ENCODE measurements around the gene ANAPC15. TPM values are rescaled to one million over a fixed set of nuclear protein-coding genes. Genes with fewer than 3 reads are reported as not detected.

The ANAPC15 gene
- total and polyA plus RNA-seq, 2 donors = 56.3 to 89.9 TPM

DNA sequence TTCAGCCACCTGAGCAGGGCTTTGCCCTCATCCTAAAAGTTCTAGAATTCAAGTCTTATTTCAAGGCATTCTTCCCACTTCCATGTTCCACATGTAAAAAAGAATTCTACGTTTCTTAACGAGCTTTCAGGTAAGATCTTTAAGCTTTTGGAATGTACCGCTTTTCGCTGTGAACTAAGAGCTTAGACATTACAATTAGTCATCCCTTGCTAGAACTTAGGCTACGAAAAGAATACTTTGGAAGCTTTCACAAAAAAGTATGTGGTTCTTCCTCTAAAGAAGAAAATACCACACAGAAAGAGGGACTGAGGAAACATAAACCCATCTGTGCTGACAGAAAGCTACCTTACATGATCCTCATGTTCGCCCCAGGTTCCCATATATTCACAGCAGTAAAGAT lies 34.0 kb downstream of the ANAPC15 start:
- peaks cover 0 to 9% of the 10 kb centered on the region in 2 donors for H3K36me3 ChIP-seq (ENCODE audit: control insufficient read depth in 2 of 2, insufficient read depth in 2 of 2, low read length in 1 of 2)
- peaks cover 10 to 27% of the 10 kb centered on the region in 2 donors for H3K4me1 ChIP-seq (ENCODE audit: control insufficient read depth in 2 of 2, insufficient read depth in 2 of 2, low read length in 2 of 2)
- H3K9me3 ChIP-seq (ENCODE audit: control insufficient read depth in 2 of 2, insufficient read depth in 1 of 2, low read length in 1 of 2) = no peaks in the 10 kb centered on the region
- no peak for DNase-seq (ENCODE audit: low read depth in 6 of 9, low spot score in 9 of 9)
- no peak overlapping the region for H3K27ac ChIP-seq (ENCODE audit: low read depth in 1 of 2, low read length in 1 of 2)
- 94% methylated on average over 6 of the region's 6 CpGs for WGBS
- H3K27me3 ChIP-seq (ENCODE audit: control insufficient read depth in 2 of 2, insufficient read depth in 1 of 2, low read length in 1 of 2) = no peaks in the 10 kb centered on the region
- no peak overlapping the region for H3K4me3 ChIP-seq (ENCODE audit: low read length in 2 of 2)

DNA sequence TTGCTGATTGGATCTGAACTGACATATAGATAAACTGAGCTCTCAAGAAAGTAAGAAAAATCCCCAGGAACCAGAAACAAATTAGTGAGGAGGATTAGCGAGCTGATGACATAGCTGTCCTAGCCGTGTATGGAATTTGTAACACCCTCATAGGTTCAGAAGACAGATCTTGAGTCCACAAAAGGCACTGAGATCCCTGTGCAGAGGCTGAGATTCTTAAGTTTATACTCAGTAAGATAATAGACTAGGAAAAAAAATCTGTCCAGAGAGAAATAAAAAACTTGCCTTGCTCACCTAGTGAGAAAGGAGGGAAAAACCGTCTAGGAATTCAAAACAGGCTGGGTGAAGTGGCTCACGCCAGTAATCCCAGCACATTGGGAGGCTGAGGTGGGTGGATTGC lies 36.7 kb downstream of the ANAPC15 start:
- Histone ChIP-seq H3K4me1 (ENCODE audit: control insufficient read depth in 2 of 2, insufficient read depth in 2 of 2, low read length in 2 of 2) (peaks cover 10 to 26% of the 10 kb centered on the region in 2 donors), H3K9me3 (ENCODE audit: control insufficient read depth in 2 of 2, insufficient read depth in 1 of 2, low read length in 1 of 2) (no peaks in the 10 kb centered on the region), H3K27ac (ENCODE audit: low read depth in 1 of 2, low read length in 1 of 2) (no peak overlapping the region), H3K4me3 (ENCODE audit: low read length in 2 of 2) (no peak overlapping the region), H3K27me3 (ENCODE audit: control insufficient read depth in 2 of 2, insufficient read depth in 1 of 2, low read length in 1 of 2) (no peaks in the 10 kb centered on the region), H3K36me3 (ENCODE audit: control insufficient read depth in 2 of 2, insufficient read depth in 2 of 2, low read length in 1 of 2) (peaks cover 0 to 13% of the 10 kb centered on the region in 2 donors)
- no peak for DNase-seq (ENCODE audit: low read depth in 6 of 9, low spot score in 9 of 9)
- 85% methylated on average over 4 of the region's 4 CpGs for WGBS

DNA sequence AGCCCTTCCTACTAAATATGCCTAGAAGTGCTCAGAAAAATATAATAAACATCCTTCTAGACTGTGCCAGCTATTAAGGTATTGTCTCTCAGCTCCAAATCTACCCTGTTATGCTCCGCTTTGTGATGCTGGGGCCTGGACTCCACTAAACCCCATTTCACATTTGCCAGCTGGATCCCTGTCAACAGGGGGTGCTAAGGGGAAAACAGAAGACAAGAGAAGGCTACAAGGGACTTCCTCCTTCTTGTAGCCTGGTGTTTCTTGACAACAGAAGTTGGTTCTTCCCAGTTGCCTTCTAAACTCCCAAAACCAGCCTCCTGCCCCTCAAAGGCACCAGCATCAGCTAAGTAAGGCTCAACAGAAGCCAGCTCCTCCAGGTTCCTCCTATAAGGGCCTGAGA lies 37.4 kb downstream of the ANAPC15 start:
- Histone ChIP-seq H3K36me3 (ENCODE audit: control insufficient read depth in 2 of 2, insufficient read depth in 2 of 2, low read length in 1 of 2) (peaks cover 0 to 13% of the 10 kb centered on the region in 2 donors), H3K4me3 (ENCODE audit: low read length in 2 of 2) (no peak overlapping the region), H3K4me1 (ENCODE audit: control insufficient read depth in 2 of 2, insufficient read depth in 2 of 2, low read length in 2 of 2) (peaks cover 10 to 32% of the 10 kb centered on the region in 2 donors), H3K27me3 (ENCODE audit: control insufficient read depth in 2 of 2, insufficient read depth in 1 of 2, low read length in 1 of 2) (no peaks in the 10 kb centered on the region), H3K9me3 (ENCODE audit: control insufficient read depth in 2 of 2, insufficient read depth in 1 of 2, low read length in 1 of 2) (no peaks in the 10 kb centered on the region), H3K27ac (ENCODE audit: low read depth in 1 of 2, low read length in 1 of 2) (peak overlapping the region; percentile 47 to 62)
- DNase-seq (ENCODE audit: low read depth in 6 of 9, low spot score in 9 of 9) = peak in 3 of 9 donors; percentile 11 to 49 (median 29)
- WGBS = 95% methylated on average over 1 of the region's 1 CpG

DNA sequence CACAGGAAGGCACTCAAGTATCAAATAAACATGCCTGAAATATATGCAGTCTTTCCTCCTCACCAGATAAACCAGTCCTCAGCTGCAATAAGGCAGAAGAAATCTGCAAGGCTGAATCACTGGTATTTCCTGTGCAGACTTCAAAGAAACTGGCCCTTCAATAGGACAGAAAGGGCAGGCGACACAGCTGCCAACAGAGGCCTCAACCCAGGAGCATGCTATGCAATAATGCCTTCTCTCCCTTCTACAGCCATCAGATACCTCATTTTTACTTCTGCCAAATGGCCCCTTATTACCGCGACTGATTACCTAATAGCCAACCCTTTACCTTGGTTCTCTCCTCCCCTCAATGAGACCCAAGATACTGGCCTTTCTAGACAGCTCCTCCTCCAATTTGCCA lies 40.1 kb downstream of the ANAPC15 start:
- H3K4me1 ChIP-seq (ENCODE audit: control insufficient read depth in 2 of 2, insufficient read depth in 2 of 2, low read length in 2 of 2) = peaks cover 2 to 23% of the 10 kb centered on the region in 2 donors
- no peaks in the 10 kb centered on the region for H3K27me3 ChIP-seq (ENCODE audit: control insufficient read depth in 2 of 2, insufficient read depth in 1 of 2, low read length in 1 of 2)
- no peaks in the 10 kb centered on the region for H3K9me3 ChIP-seq (ENCODE audit: control insufficient read depth in 2 of 2, insufficient read depth in 1 of 2, low read length in 1 of 2)
- WGBS = 73% methylated on average over 3 of the region's 3 CpGs
- peak overlapping the region in 1 of 2 donors; percentile 43 for H3K27ac ChIP-seq (ENCODE audit: low read depth in 1 of 2, low read length in 1 of 2)
- H3K4me3 ChIP-seq (ENCODE audit: low read length in 2 of 2) = no peak overlapping the region
- peak in 1 of 9 donors; percentile 9 for DNase-seq (ENCODE audit: low read depth in 6 of 9, low spot score in 9 of 9)
- peaks cover 0 to 28% of the 10 kb centered on the region in 2 donors for H3K36me3 ChIP-seq (ENCODE audit: control insufficient read depth in 2 of 2, insufficient read depth in 2 of 2, low read length in 1 of 2)

DNA sequence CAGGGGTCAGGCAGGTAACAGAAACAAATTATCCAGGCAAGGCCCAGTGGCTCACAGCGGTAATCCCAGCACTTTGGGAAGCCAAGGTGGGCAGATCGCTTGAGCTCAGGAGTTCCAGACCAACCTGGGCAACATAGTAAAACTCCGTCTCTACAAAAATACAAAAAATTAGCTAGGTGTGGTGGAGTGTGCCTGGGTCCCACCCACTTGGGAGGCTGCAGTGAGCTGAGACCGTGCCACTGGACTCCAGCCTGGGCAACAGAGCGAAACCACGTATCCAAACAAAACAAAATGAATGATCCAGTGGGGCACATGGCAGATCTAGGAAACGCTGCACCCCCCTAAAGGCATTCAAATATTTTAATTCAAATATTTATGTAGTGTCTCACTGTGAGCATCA lies 42.0 kb downstream of the ANAPC15 start:
- H3K36me3 ChIP-seq (ENCODE audit: control insufficient read depth in 2 of 2, insufficient read depth in 2 of 2, low read length in 1 of 2) = peaks cover 0 to 28% of the 10 kb centered on the region in 2 donors
- DNase-seq (ENCODE audit: low read depth in 6 of 9, low spot score in 9 of 9) = no peak
- H3K4me3 ChIP-seq (ENCODE audit: low read length in 2 of 2) = no peak overlapping the region

DNA sequence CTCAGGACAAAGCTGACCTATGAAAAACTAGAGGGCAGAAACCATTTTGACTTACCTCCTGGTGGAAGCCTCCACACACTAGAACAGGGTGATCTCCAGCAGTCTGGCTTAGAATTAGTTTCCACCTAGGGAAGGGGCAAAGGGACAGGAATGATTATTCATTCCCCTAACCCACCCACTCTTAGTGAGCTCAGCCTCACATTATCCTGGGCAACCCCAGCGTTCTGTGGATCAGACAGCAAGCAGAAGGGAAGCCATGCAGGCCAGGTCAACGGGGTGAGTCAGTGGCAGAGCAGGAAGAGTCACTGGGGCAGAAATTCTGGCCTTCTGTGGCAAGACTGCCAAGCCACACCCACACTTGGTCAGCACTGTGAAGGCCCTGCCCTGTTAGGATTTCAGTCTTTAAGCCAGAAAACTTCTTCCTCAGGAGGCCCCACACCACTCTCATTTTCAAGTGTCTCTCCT lies 42.7 kb downstream of the ANAPC15 start:
- Histone ChIP-seq H3K9me3 (ENCODE audit: control insufficient read depth in 2 of 2, insufficient read depth in 1 of 2, low read length in 1 of 2) (no peaks in the 10 kb centered on the region), H3K4me3 (ENCODE audit: low read length in 2 of 2) (no peak overlapping the region), H3K4me1 (ENCODE audit: control insufficient read depth in 2 of 2, insufficient read depth in 2 of 2, low read length in 2 of 2) (peaks cover 2 to 19% of the 10 kb centered on the region in 2 donors), H3K27ac (ENCODE audit: low read depth in 1 of 2, low read length in 1 of 2) (peak overlapping the region in 1 of 2 donors; percentile 37), H3K27me3 (ENCODE audit: control insufficient read depth in 2 of 2, insufficient read depth in 1 of 2, low read length in 1 of 2) (no peaks in the 10 kb centered on the region), H3K36me3 (ENCODE audit: control insufficient read depth in 2 of 2, insufficient read depth in 2 of 2, low read length in 1 of 2) (peaks cover 0 to 28% of the 10 kb centered on the region in 2 donors)
- no peak for DNase-seq (ENCODE audit: low read depth in 6 of 9, low spot score in 9 of 9)
- WGBS = 66% methylated on average over 2 of the region's 2 CpGs

More for the DNA sequence above, 42.0 kb downstream of the ANAPC15 start:
- Histone ChIP-seq H3K27me3 (ENCODE audit: control insufficient read depth in 2 of 2, insufficient read depth in 1 of 2, low read length in 1 of 2) (no peaks in the 10 kb centered on the region), H3K4me1 (ENCODE audit: control insufficient read depth in 2 of 2, insufficient read depth in 2 of 2, low read length in 2 of 2) (peaks cover 2 to 23% of the 10 kb centered on the region in 2 donors), H3K27ac (ENCODE audit: low read depth in 1 of 2, low read length in 1 of 2) (peak overlapping the region; percentile 8 to 37), H3K9me3 (ENCODE audit: control insufficient read depth in 2 of 2, insufficient read depth in 1 of 2, low read length in 1 of 2) (no peaks in the 10 kb centered on the region)
- WGBS = 97% methylated on average over 7 of the region's 7 CpGs

DNA sequence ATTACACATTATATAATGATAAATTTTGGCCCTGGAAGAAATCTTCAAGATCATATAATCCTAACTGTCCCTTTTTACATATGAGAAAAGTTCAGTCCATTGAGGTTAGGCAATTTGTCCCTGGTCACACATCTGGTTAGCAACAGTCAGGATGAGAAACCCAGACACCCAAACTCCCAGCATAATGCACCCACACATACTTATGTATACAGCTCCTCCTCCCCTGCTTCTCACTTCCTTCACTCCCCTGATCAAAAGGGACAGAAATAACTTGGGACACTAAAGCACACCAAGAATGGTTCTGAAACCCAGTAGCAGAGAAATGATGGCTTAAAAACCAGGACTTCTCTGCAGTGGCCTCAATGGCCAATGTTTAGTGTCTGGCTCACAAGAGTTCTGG lies 43.3 kb downstream of the ANAPC15 start:
- peaks cover 0 to 28% of the 10 kb centered on the region in 2 donors for H3K36me3 ChIP-seq (ENCODE audit: control insufficient read depth in 2 of 2, insufficient read depth in 2 of 2, low read length in 1 of 2)

DNA sequence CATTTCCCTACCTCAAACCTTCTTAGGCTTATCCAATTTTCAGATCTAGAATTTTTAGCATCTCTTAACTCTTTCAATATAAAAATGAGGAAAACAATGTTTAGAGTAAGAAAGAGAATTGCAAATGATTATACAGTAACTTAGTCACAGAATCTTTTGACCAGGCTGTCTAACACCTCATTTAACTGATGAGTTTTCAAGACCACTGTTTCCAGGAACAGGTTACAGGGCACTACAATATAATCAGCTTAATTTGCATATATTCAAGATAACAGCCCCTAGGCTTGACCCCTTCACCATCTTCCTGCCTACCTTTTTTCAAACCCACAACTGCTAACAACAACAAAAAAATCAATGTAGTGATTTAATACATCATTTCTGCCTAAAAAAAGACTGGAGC lies 44.8 kb downstream of the ANAPC15 start:
- no peaks in the 10 kb centered on the region for H3K9me3 ChIP-seq (ENCODE audit: control insufficient read depth in 2 of 2, insufficient read depth in 1 of 2, low read length in 1 of 2)
- DNase-seq (ENCODE audit: low read depth in 6 of 9, low spot score in 9 of 9) = no peak
- peaks cover 2 to 19% of the 10 kb centered on the region in 2 donors for H3K4me1 ChIP-seq (ENCODE audit: control insufficient read depth in 2 of 2, insufficient read depth in 2 of 2, low read length in 2 of 2)
- H3K27ac ChIP-seq (ENCODE audit: low read depth in 1 of 2, low read length in 1 of 2) = no peak overlapping the region
- H3K4me3 ChIP-seq (ENCODE audit: low read length in 2 of 2) = no peak overlapping the region
- H3K36me3 ChIP-seq (ENCODE audit: control insufficient read depth in 2 of 2, insufficient read depth in 2 of 2, low read length in 1 of 2) = peaks cover 3 to 28% of the 10 kb centered on the region in 2 donors
- no peaks in the 10 kb centered on the region for H3K27me3 ChIP-seq (ENCODE audit: control insufficient read depth in 2 of 2, insufficient read depth in 1 of 2, low read length in 1 of 2)

More for the DNA sequence above, 43.3 kb downstream of the ANAPC15 start:
- H3K4me3 ChIP-seq (ENCODE audit: low read length in 2 of 2) = no peak overlapping the region
- peak overlapping the region in 1 of 2 donors; percentile 24 for H3K27ac ChIP-seq (ENCODE audit: low read depth in 1 of 2, low read length in 1 of 2)
- H3K9me3 ChIP-seq (ENCODE audit: control insufficient read depth in 2 of 2, insufficient read depth in 1 of 2, low read length in 1 of 2) = no peaks in the 10 kb centered on the region
- peaks cover 2 to 19% of the 10 kb centered on the region in 2 donors for H3K4me1 ChIP-seq (ENCODE audit: control insufficient read depth in 2 of 2, insufficient read depth in 2 of 2, low read length in 2 of 2)
- no peak for DNase-seq (ENCODE audit: low read depth in 6 of 9, low spot score in 9 of 9)
- no peaks in the 10 kb centered on the region for H3K27me3 ChIP-seq (ENCODE audit: control insufficient read depth in 2 of 2, insufficient read depth in 1 of 2, low read length in 1 of 2)

DNA sequence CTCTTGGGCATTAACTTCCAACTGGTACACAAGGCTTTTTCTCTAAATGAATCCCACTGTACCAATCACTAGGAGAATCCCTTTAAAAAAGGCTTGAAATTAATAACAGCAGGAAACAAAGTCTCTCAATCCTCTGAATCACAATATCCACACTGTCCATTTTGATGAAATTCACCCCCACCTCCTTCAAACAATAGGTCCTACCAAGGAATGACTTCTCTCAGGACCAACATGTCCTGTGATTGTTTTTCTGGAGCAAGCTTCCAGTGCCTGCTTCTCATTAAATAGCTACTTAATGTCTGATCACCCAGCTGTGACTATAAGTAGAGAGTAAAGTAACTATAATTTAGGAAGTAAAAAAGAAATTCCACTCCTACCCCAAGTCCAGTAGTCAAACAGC lies 45.2 kb downstream of the ANAPC15 start:
- DNase-seq (ENCODE audit: low read depth in 6 of 9, low spot score in 9 of 9) = no peak
- Histone ChIP-seq H3K27ac (ENCODE audit: low read depth in 1 of 2, low read length in 1 of 2) (no peak overlapping the region), H3K4me3 (ENCODE audit: low read length in 2 of 2) (no peak overlapping the region), H3K36me3 (ENCODE audit: control insufficient read depth in 2 of 2, insufficient read depth in 2 of 2, low read length in 1 of 2) (peaks cover 3 to 28% of the 10 kb centered on the region in 2 donors), H3K9me3 (ENCODE audit: control insufficient read depth in 2 of 2, insufficient read depth in 1 of 2, low read length in 1 of 2) (no peaks in the 10 kb centered on the region), H3K4me1 (ENCODE audit: control insufficient read depth in 2 of 2, insufficient read depth in 2 of 2, low read length in 2 of 2) (peaks cover 2 to 15% of the 10 kb centered on the region in 2 donors), H3K27me3 (ENCODE audit: control insufficient read depth in 2 of 2, insufficient read depth in 1 of 2, low read length in 1 of 2) (no peaks in the 10 kb centered on the region)
